Right hindlimb (tissue), 1 donor: ENCODE measurements around the gene SLC27A6.
A peak's percentile ranks its signal among the peaks of the same experiment; 100 is the strongest.
"Not testable (repeated sequence)": the region's sequence is repeated elsewhere in the genome, so short reads cannot be mapped to it uniquely, and the experiment has no call there.

Source experiments
- DNase-seq: peaks from one replicate; pipeline ENCODE4 v3.0.0-alpha.2; 2018

Gene SLC27A6

GRCh38 chr5:129001841-129002526, 36.7 kb downstream of the SLC27A6 start:
- DNase-seq: no peak

GRCh38 chr5:129002527-129002842, 37.2 kb downstream of the SLC27A6 start:
- DNase-seq: no peak

DNA sequence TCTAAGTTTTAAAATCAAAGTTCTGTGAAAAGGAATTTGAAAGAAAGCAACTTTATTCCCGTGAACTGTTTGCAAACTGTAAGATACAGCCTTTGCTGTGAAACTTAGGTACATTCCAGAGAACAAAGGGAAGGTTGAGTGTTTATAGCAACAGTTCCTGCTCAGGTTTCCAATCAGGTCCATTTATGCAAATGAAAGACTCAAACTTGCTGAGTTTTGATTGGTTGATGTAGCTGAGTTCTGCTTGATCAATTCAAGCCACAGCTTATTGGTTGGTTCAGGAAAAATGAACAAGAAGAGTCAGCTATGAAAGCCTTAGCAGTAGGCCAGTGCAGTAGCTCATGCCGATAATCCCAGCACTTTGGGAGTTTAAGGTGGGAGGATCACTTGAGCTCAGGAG, 37.9 kb downstream of the SLC27A6 start:
- no peak for DNase-seq

DNA sequence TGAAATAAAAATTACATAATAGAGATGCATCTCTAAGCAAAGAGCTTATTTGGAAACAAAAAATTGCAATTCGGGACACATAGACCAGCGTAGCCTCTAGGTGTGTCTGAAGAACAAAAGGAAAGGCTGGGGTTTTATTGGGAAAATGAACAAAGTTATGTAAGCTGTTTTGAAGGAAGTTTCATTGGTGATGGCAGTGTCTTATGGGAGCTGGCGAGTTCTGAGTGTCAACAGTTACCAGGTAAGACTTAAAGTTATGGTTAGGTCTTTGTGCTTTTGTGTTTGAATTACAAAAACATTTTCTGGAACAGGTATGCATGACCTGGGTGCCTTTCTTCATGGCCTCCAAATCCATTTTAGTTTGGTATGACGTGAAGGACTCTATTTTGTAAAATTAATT, 48.9 kb downstream of the SLC27A6 start:
- DNase-seq: no peak

DNA sequence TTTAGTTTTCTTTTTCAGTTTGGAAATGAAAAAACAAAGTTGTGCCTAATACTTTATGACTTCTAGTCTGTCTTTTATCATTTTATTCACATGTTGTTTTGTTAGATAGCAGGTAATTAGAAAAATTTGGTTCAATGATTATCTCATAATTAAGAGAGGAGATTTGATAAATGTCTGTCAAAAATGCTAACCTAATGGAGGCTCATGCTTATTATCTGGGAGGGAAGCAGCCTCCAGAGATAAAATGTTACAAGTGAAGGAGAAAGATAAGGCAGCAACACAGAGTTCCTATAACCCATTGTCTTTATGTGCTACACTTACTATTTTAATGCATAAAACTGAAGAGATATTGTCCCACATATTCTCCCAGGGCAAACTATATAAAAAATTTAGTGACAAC, 53.5 kb downstream of the SLC27A6 start:
- DNase-seq: no peak

- DNase-seq: no peak
These were observed 54.2 kb downstream of the SLC27A6 start for GRCh38 chr5:129019401-129019908.

DNA sequence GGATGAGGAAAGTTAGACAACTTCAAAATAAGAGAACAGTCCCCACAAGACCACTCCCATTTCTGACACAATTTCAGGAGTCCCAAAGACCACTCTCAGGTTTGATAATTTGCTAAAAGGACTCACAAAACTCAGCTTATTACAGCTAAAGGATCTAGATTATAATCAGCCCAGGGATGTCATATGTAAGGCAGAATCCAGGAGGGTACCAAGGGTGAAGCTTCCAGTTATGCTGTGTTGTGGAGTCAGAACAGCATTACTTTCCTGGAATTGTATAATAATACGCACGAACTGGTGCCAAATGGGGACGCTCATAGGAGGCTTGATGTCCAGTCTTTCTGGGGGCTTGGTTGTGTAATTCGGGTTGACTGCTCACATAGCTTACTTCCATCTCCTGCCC, 55.4 kb downstream of the SLC27A6 start:
- no peak for DNase-seq

DNA sequence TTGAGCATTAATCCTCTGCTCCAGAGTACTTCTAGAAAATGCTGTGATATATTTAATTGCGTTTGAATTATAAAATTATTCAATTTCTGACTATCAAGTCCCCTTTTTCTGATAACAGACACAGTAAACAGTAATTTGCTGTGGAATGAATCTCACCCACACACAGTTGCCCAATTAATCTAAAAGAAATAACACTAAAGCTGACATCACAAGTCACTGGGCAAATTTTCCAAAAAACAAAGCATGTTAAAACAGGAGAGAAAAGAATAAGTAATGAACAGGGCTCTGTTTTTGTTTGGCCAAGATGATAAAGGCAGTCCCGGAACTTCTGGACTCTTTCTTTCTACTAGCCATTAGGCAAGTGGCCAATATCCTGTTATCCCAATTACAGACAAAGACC, 56.5 kb downstream of the SLC27A6 start:
- no peak for DNase-seq

DNA sequence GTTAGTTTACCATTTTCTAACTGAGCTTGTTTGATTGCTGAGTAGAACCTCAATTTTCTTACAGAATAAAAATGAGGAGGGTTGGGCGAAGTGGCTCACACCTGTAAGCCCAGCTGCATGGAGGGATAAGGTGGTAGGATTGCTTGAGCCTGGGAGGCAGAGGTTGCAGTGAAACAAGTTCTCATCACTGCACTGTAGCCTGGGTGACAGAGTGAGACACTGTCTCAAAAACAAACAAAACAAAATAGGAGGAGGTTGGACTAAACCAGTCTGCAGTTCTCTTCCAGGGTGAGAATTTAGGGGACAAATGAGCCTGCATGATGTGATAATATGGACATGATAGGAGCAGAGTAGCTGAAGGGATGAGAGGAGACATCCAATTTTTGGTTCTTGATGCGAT, 57.3 kb downstream of the SLC27A6 start:
- DNase-seq: no peak

DNA sequence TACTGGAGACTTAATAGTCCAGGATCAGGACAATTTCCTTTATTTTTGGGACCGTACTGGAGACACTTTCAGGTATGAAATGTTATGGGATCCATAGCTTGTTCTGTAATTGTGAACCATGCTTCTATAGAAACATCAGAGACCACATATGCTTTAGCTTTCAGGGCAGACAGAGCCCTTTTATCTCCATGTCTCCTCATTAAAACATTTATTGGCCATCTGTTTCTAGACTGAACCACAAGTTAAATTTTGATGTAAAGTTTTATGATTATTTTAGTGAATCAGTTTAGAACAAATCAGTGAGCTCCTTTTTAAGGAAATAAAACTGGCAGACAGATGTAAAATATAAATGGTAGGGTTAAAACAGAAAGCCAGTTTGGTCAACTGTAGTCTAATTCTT, 62.0 kb downstream of the SLC27A6 start:
- no peak for DNase-seq

GRCh38 chr5:129031886-129032683, 66.8 kb downstream of the SLC27A6 start:
- no peak for DNase-seq

DNA sequence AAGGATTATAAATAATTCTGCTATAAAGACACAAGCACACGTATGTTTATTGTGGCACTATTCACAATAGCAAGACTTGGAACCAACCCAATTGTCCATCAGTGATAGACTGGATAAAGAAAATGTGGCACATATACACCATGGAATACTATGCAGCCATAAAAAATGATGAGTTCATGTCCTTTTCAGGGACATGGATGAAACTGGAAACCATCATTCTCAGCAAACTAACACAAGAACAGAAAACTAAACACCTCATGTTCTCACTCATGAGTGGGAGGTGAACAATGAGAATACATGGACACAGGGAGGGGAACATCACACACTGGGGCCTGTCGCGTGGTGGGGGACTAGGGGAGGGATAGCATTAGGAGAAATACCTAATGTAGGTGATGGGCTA, 71.0 kb downstream of the SLC27A6 start:
- DNase-seq: not testable (repeated sequence)

- DNase-seq: no peak
These were observed 76.1 kb downstream of the SLC27A6 start for GRCh38 chr5:129041196-129041881.

GRCh38 chr5:129042306-129042705, 77.0 kb downstream of the SLC27A6 start:
- DNase-seq: no peak

DNA sequence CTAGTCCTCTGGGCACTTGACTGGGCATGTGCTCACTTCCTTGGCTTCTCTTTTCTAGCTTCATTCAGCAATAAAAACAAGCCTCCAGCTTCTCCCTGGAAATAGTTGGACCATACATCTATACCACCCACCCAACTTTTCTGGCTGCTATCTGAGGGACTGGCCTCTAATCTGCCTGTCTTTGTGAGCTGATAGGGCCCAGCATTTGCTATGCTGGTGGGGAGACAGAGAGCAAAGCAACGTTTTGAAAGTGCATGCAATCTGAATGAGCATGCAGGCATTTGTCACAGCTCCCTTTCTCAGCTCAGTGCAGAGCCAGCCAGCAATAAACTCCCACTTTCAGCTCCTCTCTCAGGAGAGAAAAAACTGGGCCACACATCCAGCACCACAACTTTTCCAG, 78.6 kb downstream of the SLC27A6 start:
- no peak for DNase-seq

- DNase-seq: no peak
These were observed 80.9 kb downstream of the SLC27A6 start for GRCh38 chr5:129046151-129046550.

GRCh38 chr5:129048509-129048908, 83.2 kb downstream of the SLC27A6 start:
- DNase-seq: no peak

DNA sequence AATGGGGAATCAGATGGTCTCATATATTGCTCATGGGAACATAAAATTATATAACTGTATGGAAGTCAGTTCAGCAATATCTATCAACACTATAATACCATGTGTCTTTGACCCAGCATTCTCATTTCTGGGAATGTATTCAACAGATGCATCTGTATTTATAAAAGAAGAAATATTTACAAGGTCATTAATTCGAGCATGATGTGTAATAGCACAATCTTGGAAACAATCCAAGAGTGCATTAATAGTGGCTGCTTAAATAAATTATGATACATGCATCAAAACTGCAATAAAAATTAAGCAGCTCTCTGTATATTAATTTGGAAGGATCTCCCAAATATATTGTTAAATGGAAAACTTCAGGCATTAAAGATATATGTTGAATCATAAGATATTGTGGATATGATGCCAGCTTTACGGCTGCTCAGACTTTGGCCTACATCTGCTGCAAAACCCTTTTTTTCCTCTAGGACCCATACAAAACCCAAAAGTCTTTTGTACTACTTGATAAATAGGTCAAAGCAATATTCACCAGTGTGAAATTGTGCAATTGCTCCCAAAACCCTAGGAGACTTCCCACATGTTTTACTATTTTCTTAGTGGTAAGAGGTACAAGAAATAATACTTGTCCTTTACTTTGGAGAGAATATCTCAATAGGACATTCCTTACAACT, 84.0 kb downstream of the SLC27A6 start:
- DNase-seq: no peak

- DNase-seq: no peak
These were observed 86.0 kb downstream of the SLC27A6 start for GRCh38 chr5:129051283-129051682.

GRCh38 chr5:129053438-129053837, 88.2 kb downstream of the SLC27A6 start:
- no peak for DNase-seq

- no peak for DNase-seq
These were observed 92.0 kb downstream of the SLC27A6 start for GRCh38 chr5:129057329-129057728.

GRCh38 chr5:129061849-129062248, 96.6 kb downstream of the SLC27A6 start:
- no peak for DNase-seq

DNA sequence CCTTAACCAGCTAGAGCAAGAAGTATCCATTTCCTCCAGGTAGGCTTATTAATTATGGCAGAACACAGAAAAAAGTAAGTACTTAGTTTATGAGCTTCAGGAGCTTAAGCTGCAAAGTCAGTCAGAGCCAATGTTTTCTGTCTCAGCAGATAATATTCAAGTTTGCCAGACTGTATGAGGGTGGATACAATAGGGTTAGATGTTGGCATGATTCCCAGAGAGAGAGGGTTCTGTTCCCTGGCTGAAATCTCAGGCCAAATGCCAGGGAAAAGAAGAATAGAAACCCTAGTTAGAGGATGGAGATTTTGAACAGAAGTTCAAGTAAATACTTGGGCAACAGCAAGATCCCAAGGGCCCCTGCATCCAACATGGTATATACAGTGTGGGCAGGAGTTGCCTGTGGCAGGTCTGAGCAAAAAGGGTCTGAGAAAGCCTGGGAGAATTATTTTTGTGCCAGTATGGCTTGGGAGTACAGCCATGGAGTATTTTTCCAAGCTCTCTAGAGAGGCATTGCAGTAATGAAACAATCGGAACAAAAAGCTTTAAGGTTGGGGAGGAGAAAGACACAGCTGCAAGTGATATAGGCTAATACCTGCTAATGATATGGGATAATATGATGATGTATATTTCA, 98.3 kb downstream of the SLC27A6 start:
- DNase-seq: peak; percentile 19
